Tibial artery (tissue), 4 donors: ENCODE results near the gene TCF21.
A peak's percentile ranks its signal among the peaks of the same experiment; 100 is the strongest.

ENCODE experiments used
- DNase-seq, 2 donors: peaks; one replicate each; pipeline ENCODE4 v3.0.0-alpha.2; 2019
- H3K27ac ChIP-seq, 2 donors: fragments of 200-600 bp; sonication (generic) in 1 of 2; 1 replicate in 1 of 2; 2 replicates in 1 of 2; pipeline ENCODE4 v1.5.1; 2018 to 2019; ENCODE audit warnings: mild to moderate bottlenecking in 1 of 2
- H3K27me3 ChIP-seq, 2 donors: fragments of 200-600 bp; sonication (generic) in 1 of 2; one replicate each; pipeline versions ENCODE4 v1.5.1 to v1.6.0; 2016 to 2019
- H3K36me3 ChIP-seq, 3 donors: fragments of 200-600 bp; sonication (generic) in 2 of 3; one replicate each; pipeline ENCODE4 v1.5.1; 2016 to 2019; ENCODE audit warnings: mild to moderate bottlenecking in 2 of 3
- H3K4me1 ChIP-seq, 4 donors: fragments of 200-600 bp; sonication (generic) in 2 of 4; 1 replicate in 3 of 4; 2 replicates in 1 of 4; pipeline ENCODE4 v1.5.1; 2016 to 2019
- H3K4me3 ChIP-seq, 2 donors: fragments of 200-600 bp; sonication (generic) in 1 of 2; 1 replicate in 1 of 2; 2 replicates in 1 of 2; pipeline ENCODE4 v1.5.1; 2018 to 2019; ENCODE audit warnings: mild to moderate bottlenecking in 2 of 2
- H3K9me3 ChIP-seq, 3 donors: fragments of 200-600 bp; sonication (generic) in 1 of 3; one replicate each; pipeline ENCODE4 v1.5.1; 2016 to 2019
- intact Hi-C: fragments of 100-400 bp; cut with DNase I; formaldehyde crosslinking; loops from one replicate; pipeline ENCODE4 v1.15.0; 2023; ENCODE audit warnings: low total_unique reads
- TF ChIP-seq, protein P1 (sequence below), 2 experiments: fragments of 200-600 bp in 1 of 2; fragments of 450-650 bp in 1 of 2; IDR thresholded peaks; one replicate each; pipeline ENCODE4 v1.5.1; 2017 to 2019; ENCODE audit warnings: antibody characterized with exemption in 2 of 2, mild to moderate bottlenecking in 1 of 2, moderate library complexity in 1 of 2

Gene TCF21

DNA sequence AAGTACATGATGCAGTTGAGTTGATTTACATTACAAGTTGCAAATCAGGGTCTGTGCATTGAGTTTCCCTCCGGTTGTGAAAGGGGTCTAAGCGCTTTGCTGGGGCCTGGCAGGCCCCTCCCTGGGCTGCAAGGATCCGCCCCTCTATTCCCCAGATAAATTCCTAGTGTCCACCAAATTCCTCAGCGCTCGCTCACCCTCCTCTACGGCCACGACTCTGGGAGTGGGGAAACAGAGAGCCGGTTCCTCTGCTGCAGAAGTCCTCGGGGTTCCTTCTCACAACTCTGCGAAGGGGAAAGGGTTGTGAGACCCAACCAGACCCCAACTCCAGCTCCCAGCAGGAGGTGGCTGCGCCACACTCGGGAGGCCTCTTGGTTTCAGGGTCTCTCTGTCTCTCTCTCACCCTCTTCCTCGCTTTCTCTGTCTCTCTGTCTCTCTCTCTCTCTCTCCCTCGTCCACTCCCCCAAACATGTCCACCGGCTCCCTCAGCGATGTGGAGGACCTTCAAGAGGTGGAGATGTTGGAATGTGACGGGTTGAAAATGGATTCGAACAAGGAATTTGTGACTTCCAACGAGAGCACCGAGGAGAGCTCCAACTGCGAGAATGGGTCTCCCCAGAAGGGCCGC lies at the start of gene TCF21:
TSS of gene TCF21 (plus strand) at position 185 of the 628 bp plus-strand sequence. CDS start at position 470, 285 bp downstream.
- DNase-seq = no peak
- intact Hi-C loops = no loop called here
- Histone ChIP-seq H3K27me3 (peaks cover 3 to 71% of the 10 kb centered on the region in 2 donors), H3K4me1 (peaks cover 0 to 24% (median 19%) of the 10 kb centered on the region in 4 donors), H3K4me3 (peak within 1 kb of the TSS in 1 of 2 donors; percentile 12), H3K36me3 (no peaks in the 10 kb centered on the region), H3K27ac (no peak within 1 kb of the TSS), H3K9me3 (no peaks in the 10 kb centered on the region)
- TF ChIP-seq, protein P1, sequence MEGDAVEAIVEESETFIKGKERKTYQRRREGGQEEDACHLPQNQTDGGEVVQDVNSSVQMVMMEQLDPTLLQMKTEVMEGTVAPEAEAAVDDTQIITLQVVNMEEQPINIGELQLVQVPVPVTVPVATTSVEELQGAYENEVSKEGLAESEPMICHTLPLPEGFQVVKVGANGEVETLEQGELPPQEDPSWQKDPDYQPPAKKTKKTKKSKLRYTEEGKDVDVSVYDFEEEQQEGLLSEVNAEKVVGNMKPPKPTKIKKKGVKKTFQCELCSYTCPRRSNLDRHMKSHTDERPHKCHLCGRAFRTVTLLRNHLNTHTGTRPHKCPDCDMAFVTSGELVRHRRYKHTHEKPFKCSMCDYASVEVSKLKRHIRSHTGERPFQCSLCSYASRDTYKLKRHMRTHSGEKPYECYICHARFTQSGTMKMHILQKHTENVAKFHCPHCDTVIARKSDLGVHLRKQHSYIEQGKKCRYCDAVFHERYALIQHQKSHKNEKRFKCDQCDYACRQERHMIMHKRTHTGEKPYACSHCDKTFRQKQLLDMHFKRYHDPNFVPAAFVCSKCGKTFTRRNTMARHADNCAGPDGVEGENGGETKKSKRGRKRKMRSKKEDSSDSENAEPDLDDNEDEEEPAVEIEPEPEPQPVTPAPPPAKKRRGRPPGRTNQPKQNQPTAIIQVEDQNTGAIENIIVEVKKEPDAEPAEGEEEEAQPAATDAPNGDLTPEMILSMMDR (IDR thresholded peaks at IDR 0.05) = no peak

DNA sequence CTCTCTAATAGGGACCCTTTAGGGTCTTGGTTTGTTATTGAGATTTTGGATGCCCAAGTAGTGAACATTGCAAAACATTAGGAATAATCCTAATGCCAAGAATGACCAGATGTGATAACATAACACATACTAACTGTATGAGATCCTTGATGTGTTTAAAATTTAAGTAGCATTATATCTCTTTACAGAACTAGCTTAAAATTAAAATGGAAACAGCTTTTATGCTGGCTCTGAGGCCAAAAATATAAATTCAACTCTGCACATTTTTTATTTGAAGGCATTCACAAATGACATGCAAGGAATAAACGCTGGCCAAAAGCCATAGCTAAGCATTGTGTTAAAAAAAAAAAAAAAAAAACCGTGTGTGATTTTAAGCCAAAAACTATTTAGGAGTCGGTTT lies 47.7 kb upstream of the TCF21 start:
- Histone ChIP-seq H3K4me3 (no peak overlapping the region), H3K9me3 (no peaks in the 10 kb centered on the region), H3K4me1 (peaks cover 0 to 6% (median 0%) of the 10 kb centered on the region in 4 donors), H3K36me3 (no peaks in the 10 kb centered on the region), H3K27ac (no peak overlapping the region), H3K27me3 (peaks cover 0 to 5% of the 10 kb centered on the region in 2 donors)
- no peak for DNase-seq
- TF ChIP-seq, protein P1 (IDR thresholded peaks at IDR 0.05) = no peak
- intact Hi-C loops = no loop called here

- DNase-seq = no peak
- intact Hi-C loops = no loop called here
- TF ChIP-seq, protein P1 (IDR thresholded peaks at IDR 0.05) = no peak
- H3K9me3 ChIP-seq = no peaks in the 10 kb centered on the region
- H3K4me3 ChIP-seq = no peak overlapping the region
- no peaks in the 10 kb centered on the region for H3K36me3 ChIP-seq
- H3K27me3 ChIP-seq = no peaks in the 10 kb centered on the region
- peaks cover 0 to under 1% (median 0%) of the 10 kb centered on the region in 4 donors for H3K4me1 ChIP-seq
- no peak overlapping the region for H3K27ac ChIP-seq
These were observed 45.8 kb upstream of the TCF21 start for GRCh38 chr6:133843098-133843497.

GRCh38 chr6:133844709-133845108 lies 44.2 kb upstream of the TCF21 start:
- Histone ChIP-seq H3K36me3 (no peaks in the 10 kb centered on the region), H3K27me3 (no peaks in the 10 kb centered on the region), H3K4me3 (no peak overlapping the region), H3K27ac (no peak overlapping the region), H3K9me3 (no peaks in the 10 kb centered on the region), H3K4me1 (no peaks in the 10 kb centered on the region)
- intact Hi-C loops = no loop called here
- TF ChIP-seq, protein P1 (IDR thresholded peaks at IDR 0.05) = no peak
- DNase-seq = no peak

DNA sequence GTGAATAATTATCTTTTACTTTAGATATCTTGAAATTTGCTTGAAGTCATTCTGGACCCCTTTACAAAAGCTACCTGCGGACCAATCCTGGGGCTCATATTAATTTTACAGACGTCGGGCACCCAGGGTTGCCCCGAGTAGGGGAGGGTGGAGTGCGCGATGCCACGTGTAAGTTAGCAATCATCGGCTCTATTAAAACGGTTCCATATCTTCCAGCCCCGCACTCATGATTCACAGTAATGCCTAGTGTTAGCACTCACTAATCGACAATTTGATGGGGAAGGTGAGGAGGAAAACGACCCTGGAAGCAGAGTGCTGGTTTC lies 34.9 kb upstream of the TCF21 start:
- Histone ChIP-seq H3K4me1 (peaks cover 0 to 8% (median 3%) of the 10 kb centered on the region in 4 donors), H3K4me3 (no peak overlapping the region), H3K27me3 (peaks cover 0 to 50% of the 10 kb centered on the region in 2 donors), H3K9me3 (no peaks in the 10 kb centered on the region), H3K36me3 (no peaks in the 10 kb centered on the region), H3K27ac (no peak overlapping the region)
- no peak for DNase-seq
- TF ChIP-seq, protein P1 (IDR thresholded peaks at IDR 0.05) = no peak
- intact Hi-C loops = no loop called here
